ENCODE data around the gene ARHGAP23. TPM values are rescaled to one million over a fixed set of nuclear protein-coding genes. Genes with fewer than 3 reads are reported as not detected.

ARHGAP23 gene
- total and polyA plus RNA-seq, 2 experiments from 2014 or later, result 21.4 to 150 TPM

DNA sequence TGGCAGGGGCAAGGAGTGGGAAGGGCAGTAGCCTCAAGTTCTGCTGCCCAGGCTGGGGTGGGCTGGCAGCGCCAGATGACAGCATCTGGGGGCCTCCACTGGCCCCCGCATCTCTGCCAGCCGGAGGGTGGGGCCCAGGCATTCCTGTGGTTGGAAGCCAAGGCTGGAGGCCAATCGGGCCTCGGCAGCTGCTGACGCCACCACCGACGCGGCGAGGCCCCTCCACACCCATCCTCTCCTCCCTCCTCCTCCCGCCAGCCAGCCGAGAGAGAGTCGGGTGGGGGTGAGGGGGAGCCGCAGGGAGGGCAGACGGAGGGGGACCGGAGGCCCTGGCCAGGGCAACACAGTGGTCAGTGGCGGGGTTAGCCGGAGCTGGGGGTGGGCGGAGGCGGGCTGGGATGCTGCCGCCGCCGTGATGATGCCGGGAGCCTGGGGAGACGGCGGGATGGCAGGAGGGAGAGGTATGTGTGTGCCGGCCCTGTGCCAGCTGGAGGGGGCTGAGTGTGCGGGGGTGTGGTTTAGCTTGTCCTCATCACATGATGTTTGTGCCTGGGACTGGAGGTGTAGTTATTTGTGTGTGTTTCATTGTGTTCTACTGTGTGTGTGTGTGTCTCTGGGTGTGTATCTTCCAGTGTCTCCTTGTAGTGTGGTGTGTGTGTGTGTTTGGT is 36.6 kb downstream of the ARHGAP23 start:
- H3K4me3 ChIP-seq, result no peak overlapping the region
- Mint-ChIP-seq H3K9me3 (peaks cover 3% of the 10 kb centered on the region; the same call in 2 of the 3 replicates), H3K36me3 (ENCODE audit: low read depth) (peaks cover 73% of the 10 kb centered on the region), H3K4me3 (no peak overlapping the region), H3K27me3 (ENCODE audit: insufficient read depth, low read depth, poor library complexity) (peaks cover 21% of the 10 kb centered on the region), H3K27ac (peak overlapping the region; percentile 87), H3K4me1 (peaks cover 29% of the 10 kb centered on the region)
- H3K79me2 ChIP-seq (replicated peaks; ENCODE audit: insufficient read depth), result no peaks in the 10 kb centered on the region; the same call in none of the 2 replicates
- no peaks in the 10 kb centered on the region for H3K9me2 ChIP-seq (ENCODE audit: insufficient read depth)
- H3K36me3 ChIP-seq (ENCODE audit: insufficient read depth), result peaks cover 31% of the 10 kb centered on the region
- DNase-seq (ENCODE audit: low spot score) (peak; percentile 21), ATAC-seq (peak; percentile 18; the same call in 2 of the 3 replicates)
- H2AFZ ChIP-seq, result no peak overlapping the region
- H3K27ac ChIP-seq (ENCODE audit: low read depth), result peak overlapping the region; percentile 59; the same call in 1 of the 2 replicates
- no peak overlapping the region for H3K4me2 ChIP-seq
- H4K20me1 ChIP-seq (replicated peaks; ENCODE audit: insufficient read depth), result peaks cover 8% of the 10 kb centered on the region; the same call in 1 of the 2 replicates
- H3F3A ChIP-seq (replicated peaks; ENCODE audit: low read depth), result no peaks in the 10 kb centered on the region
- H3K4me1 ChIP-seq (ENCODE audit: insufficient read depth), result no peaks in the 10 kb centered on the region; the same call in 1 of the 2 replicates
- no peak for TF ChIP-seq EZH2phosphoT487 (IDR thresholded peaks at IDR 0.05; ENCODE audit: unreplicated experiment)
- TF ChIP-seq, protein P1, sequence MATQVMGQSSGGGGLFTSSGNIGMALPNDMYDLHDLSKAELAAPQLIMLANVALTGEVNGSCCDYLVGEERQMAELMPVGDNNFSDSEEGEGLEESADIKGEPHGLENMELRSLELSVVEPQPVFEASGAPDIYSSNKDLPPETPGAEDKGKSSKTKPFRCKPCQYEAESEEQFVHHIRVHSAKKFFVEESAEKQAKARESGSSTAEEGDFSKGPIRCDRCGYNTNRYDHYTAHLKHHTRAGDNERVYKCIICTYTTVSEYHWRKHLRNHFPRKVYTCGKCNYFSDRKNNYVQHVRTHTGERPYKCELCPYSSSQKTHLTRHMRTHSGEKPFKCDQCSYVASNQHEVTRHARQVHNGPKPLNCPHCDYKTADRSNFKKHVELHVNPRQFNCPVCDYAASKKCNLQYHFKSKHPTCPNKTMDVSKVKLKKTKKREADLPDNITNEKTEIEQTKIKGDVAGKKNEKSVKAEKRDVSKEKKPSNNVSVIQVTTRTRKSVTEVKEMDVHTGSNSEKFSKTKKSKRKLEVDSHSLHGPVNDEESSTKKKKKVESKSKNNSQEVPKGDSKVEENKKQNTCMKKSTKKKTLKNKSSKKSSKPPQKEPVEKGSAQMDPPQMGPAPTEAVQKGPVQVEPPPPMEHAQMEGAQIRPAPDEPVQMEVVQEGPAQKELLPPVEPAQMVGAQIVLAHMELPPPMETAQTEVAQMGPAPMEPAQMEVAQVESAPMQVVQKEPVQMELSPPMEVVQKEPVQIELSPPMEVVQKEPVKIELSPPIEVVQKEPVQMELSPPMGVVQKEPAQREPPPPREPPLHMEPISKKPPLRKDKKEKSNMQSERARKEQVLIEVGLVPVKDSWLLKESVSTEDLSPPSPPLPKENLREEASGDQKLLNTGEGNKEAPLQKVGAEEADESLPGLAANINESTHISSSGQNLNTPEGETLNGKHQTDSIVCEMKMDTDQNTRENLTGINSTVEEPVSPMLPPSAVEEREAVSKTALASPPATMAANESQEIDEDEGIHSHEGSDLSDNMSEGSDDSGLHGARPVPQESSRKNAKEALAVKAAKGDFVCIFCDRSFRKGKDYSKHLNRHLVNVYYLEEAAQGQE (IDR thresholded peaks at IDR 0.05; ENCODE audit: unreplicated experiment), result no peak
- TF ChIP-seq ZNF331 (CRISPR knock-in tag; IDR thresholded peaks at IDR 0.05; ENCODE audit: low read depth), result no peak
- no peak for TF ChIP-seq ZNF114 (CRISPR knock-in tag; IDR thresholded peaks at IDR 0.05)
- no peak for TF ChIP-seq CTCF (conservative IDR thresholded peaks at IDR 0.05; ENCODE audit: low read depth in 2 of 2)
- TF ChIP-seq EZH2 (IDR thresholded peaks at IDR 0.05; ENCODE audit: low read depth, unreplicated experiment), result no peak
- TF ChIP-seq NANOG (IDR thresholded peaks at IDR 0.05; ENCODE audit: borderline replicate concordance), result no peak
- no peak for TF ChIP-seq STAT1 (IDR thresholded peaks at IDR 0.05; ENCODE audit: unreplicated experiment)
- no peak for TF ChIP-seq POLR2AphosphoS5 (IDR thresholded peaks at IDR 0.05; ENCODE audit: low read depth)
- TF ChIP-seq, protein P2, sequence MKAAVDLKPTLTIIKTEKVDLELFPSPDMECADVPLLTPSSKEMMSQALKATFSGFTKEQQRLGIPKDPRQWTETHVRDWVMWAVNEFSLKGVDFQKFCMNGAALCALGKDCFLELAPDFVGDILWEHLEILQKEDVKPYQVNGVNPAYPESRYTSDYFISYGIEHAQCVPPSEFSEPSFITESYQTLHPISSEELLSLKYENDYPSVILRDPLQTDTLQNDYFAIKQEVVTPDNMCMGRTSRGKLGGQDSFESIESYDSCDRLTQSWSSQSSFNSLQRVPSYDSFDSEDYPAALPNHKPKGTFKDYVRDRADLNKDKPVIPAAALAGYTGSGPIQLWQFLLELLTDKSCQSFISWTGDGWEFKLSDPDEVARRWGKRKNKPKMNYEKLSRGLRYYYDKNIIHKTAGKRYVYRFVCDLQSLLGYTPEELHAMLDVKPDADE (IDR thresholded peaks at IDR 0.05), result no peak
- TF ChIP-seq JUNB (IDR thresholded peaks at IDR 0.05; ENCODE audit: unreplicated experiment), result no peak
- TF ChIP-seq CREB1 (CRISPR knock-in tag; IDR thresholded peaks at IDR 0.05; ENCODE audit: low read depth), result no peak
- TF ChIP-seq, protein P3, sequence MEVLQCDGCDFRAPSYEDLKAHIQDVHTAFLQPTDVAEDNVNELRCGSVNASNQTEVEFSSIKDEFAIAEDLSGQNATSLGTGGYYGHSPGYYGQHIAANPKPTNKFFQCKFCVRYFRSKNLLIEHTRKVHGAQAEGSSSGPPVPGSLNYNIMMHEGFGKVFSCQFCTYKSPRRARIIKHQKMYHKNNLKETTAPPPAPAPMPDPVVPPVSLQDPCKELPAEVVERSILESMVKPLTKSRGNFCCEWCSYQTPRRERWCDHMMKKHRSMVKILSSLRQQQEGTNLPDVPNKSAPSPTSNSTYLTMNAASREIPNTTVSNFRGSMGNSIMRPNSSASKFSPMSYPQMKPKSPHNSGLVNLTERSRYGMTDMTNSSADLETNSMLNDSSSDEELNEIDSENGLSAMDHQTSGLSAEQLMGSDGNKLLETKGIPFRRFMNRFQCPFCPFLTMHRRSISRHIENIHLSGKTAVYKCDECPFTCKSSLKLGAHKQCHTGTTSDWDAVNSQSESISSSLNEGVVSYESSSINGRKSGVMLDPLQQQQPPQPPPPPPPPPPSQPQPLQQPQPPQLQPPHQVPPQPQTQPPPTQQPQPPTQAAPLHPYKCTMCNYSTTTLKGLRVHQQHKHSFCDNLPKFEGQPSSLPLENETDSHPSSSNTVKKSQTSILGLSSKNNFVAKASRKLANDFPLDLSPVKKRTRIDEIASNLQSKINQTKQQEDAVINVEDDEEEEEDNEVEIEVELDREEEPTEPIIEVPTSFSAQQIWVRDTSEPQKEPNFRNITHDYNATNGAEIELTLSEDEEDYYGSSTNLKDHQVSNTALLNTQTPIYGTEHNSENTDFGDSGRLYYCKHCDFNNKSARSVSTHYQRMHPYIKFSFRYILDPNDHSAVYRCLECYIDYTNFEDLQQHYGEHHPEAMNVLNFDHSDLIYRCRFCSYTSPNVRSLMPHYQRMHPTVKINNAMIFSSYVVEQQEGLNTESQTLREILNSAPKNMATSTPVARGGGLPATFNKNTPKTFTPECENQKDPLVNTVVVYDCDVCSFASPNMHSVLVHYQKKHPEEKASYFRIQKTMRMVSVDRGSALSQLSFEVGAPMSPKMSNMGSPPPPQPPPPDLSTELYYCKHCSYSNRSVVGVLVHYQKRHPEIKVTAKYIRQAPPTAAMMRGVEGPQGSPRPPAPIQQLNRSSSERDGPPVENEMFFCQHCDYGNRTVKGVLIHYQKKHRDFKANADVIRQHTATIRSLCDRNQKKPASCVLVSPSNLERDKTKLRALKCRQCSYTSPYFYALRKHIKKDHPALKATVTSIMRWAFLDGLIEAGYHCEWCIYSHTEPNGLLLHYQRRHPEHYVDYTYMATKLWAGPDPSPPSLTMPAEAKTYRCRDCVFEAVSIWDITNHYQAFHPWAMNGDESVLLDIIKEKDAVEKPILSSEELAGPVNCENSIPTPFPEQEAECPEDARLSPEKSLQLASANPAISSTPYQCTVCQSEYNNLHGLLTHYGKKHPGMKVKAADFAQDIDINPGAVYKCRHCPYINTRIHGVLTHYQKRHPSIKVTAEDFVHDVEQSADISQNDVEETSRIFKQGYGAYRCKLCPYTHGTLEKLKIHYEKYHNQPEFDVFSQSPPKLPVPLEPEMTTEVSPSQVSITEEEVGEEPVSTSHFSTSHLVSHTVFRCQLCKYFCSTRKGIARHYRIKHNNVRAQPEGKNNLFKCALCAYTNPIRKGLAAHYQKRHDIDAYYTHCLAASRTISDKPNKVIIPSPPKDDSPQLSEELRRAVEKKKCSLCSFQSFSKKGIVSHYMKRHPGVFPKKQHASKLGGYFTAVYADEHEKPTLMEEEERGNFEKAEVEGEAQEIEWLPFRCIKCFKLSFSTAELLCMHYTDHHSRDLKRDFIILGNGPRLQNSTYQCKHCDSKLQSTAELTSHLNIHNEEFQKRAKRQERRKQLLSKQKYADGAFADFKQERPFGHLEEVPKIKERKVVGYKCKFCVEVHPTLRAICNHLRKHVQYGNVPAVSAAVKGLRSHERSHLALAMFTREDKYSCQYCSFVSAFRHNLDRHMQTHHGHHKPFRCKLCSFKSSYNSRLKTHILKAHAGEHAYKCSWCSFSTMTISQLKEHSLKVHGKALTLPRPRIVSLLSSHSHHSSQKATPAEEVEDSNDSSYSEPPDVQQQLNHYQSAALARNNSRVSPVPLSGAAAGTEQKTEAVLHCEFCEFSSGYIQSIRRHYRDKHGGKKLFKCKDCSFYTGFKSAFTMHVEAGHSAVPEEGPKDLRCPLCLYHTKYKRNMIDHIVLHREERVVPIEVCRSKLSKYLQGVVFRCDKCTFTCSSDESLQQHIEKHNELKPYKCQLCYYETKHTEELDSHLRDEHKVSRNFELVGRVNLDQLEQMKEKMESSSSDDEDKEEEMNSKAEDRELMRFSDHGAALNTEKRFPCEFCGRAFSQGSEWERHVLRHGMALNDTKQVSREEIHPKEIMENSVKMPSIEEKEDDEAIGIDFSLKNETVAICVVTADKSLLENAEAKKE (CRISPR knock-in tag; IDR thresholded peaks at IDR 0.05), result no peak
- no peaks in the 10 kb centered on the region for H3K27me3 ChIP-seq (ENCODE audit: insufficient read depth)

All from GM23338 (cell line).